SKM-1 treated with dmso at 0.1 percent for 144 hours (cell line): ENCODE results near the gene TEX13A.
"Not testable (repeated sequence)": the region's sequence is repeated elsewhere in the genome, so short reads cannot be mapped to it uniquely, and the experiment has no call there.

Experiments
- DNase-seq: peaks from one replicate; lab custom pipeline; 2025; ENCODE audit not compliant: unreplicated experiment; lab: John Stamatoyannopoulos, UW

The TEX13A gene

GRCh38 chrX:105220636-105221035, at the start of gene TEX13A:
Gene TEX13A (minus strand): TSS chrX:105220694. CDS start chrX:105220397, 297 bp downstream.
- DNase-seq, result no peak

GRCh38 chrX:105269386-105269785, 48.9 kb upstream of the TEX13A start:
- DNase-seq, result no peak

- no peak for DNase-seq
Measured at GRCh38 chrX:105267167-105267566, 46.7 kb upstream of the TEX13A start.

GRCh38 chrX:105266456-105266855, 46.0 kb upstream of the TEX13A start:
- DNase-seq, result no peak

DNA sequence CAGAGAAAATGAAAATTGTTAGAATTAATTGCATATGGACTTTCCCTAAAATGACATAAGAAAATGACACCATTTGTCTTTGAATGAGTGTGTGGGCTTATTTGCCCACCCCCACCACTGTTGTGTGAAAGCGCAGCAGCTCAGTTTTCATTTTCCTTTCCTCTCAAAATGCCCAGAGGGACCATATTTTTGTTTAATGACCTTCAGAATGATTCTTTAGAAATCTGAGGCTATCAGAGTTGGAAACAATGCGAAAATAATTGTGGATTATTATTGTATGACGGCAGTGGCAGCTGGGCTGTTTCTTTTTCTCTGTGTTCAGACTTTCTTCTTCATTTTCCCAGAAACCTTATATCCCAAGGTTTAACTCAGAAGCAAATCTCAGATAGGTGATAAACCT, 44.6 kb upstream of the TEX13A start:
- no peak for DNase-seq

GRCh38 chrX:105263801-105264200, 43.3 kb upstream of the TEX13A start:
- no peak for DNase-seq

GRCh38 chrX:105263171-105263570, 42.7 kb upstream of the TEX13A start:
- no peak for DNase-seq

DNA sequence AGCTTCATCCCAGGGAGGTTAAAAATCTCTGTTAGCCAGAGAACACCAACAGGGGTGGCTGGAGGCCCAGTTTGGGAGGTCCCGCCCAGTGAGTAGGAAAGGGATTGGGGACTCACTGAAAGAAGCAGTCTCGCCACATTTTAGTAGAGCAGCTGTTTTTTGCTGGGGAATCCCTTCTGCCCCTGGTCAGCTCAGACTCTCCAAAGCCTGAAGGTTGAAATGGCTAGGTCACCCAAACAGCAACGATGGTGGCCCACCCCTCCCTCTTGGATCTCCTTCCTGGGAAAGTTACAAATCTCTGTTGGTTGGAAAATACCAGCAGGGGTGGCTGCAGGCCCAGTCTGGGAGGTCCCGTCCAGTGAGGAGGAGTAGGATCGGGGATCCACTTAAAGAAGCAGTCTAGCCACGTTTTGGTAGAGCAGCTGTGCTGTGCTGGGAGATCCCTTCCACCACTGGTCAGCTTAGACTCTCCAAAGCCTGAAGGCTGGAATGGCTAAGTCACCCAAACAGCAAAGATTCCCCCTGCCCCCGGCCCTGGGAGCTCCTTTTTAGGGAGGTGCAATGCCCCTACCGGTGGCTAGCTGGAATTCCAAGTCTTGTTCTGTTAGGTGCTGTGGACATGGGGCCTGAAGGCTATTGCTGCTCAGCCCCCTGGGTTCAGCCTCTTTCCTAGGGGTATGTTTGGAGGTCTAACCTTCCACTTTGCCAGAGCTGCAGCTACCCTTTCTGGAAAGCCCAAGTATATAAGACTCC, 40.0 kb upstream of the TEX13A start:
- DNase-seq, result no peak

- DNase-seq, result no peak
Measured at GRCh38 chrX:105241056-105241455, 20.6 kb upstream of the TEX13A start.

- not testable (repeated sequence) for DNase-seq
Measured at GRCh38 chrX:105237407-105237806, 16.9 kb upstream of the TEX13A start.

- no peak for DNase-seq
Measured at GRCh38 chrX:105229146-105229545, 8.7 kb upstream of the TEX13A start.

DNA sequence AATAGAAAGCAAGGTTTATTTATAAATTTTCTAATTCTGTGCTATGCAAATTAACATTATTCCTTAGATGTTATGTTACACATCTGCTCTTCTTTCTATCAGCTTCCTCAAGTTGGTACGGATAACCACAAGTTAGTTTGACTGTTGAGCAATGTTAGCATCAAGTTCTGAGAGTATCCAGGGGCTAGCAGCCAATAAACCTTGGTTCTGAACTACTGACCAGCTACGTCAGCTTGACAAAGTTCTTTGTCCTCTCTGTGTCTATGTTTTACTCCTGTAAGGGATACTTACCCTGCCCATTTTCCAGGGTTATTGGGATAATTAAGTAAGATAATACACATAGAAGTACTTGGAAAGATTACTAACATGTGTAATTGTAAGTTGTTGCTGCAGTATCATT, 8.1 kb upstream of the TEX13A start:
- no peak for DNase-seq

DNA sequence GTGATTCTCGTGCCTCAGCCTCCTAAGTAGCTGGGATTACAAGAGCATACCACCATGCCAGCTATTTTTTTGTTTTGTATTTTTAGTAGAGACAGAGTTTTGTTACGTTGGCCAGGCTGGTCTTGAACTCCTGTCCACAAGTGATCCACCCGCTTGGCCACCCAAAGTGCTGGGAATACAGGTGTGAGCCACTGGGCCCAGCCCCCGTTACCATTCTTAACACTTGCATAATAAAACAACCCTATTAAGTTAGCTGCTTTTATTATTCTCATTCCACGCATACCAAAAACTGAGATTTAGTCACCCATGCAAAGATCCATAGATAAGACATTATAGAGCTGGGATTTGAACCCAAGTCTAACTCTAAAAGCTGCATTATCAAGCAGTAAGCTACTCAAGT, 6.0 kb upstream of the TEX13A start:
- no peak for DNase-seq

DNA sequence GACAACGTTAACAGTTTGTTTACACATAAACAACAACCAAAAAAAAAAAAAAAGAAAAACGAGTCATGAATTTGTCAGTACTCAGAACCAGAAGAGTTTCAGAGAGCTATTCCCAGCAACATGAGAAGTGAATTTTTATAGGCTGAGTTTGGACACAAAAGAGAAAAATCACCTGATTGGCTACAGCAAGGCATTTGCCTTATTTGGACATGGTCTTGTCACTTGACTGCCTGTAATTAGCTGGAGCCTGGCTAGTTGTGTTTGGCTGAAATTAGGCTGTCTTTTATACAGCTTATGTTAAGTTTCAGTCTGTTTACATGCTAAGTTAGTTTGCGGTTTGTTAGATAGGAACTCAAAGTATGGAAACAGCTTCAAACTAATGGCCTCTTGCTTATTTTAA, 880 bp upstream of the TEX13A start:
- DNase-seq, result no peak

DNA sequence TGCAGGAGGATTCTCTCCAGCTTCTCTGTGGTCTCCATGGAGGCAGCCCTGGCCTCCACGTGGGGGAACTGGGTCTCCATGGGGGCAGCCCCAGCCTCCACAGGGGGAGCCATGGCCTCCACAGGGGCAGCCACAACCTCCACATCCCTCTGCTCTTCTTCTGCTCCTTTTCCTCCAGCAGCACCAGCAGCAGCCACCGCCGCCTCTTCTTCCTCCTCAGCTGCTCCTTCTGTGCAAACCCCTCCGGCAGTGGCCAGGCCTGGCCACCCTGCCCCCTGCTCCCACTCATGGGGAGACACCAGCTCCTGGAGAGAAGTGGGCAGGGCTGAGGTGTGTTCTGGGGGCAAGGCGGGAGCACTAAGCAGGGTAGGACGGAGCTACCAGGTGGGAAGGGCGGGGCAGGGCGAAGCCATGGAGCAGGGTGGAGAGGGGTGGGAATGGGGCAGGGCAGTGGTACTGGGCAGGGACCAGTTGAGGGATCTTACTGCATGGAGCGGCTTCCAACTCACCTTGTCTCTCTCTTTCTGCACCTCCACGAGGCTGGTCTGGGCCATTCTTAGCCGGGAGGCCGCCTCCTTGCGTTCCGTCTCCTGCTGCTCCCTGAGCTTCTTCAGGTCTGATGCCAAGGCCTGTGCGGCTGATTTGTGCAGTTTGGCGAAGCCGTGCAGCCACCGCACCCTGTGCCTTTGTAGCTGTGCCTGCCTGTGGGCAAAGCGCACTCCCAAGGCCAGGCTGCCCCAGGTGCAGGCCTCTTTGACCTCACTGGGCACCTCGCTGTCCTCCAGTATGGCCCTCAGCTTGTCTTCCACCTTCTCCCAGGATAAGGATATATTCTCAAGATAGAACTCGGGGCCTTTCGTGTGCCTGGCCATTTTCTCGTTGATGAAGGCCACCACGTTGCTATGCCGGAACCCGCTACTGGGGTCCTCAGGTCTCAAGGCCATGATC, 766 bp downstream of the TEX13A start:
- no peak for DNase-seq

DNA sequence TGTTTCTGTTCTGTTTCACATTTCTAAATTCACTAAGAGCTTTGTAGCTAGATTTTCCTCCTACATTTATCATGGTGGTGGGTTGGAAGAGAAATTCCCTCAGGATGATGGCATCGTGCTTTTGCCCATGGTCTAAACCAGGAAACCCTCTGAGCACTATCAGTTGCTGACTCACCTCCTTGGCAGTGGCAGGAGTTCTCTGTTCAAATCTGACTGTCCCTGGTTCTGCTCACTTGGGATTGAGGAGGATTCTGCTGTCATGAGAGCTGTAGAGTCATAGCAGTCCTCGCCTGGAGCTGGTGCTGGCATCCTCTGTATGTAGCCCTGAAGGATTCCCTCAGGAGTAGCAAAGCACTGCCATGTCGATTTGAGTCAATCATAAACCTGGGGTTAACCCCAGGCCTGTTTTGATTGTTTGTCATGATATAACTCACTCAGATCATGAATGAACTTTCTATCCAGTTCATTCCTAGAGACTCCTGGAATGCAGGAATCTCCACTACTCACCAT, 9.4 kb downstream of the TEX13A start:
- DNase-seq, result no peak

GRCh38 chrX:105210258-105210657, 10.2 kb downstream of the TEX13A start:
- no peak for DNase-seq

- DNase-seq, result no peak
Measured at GRCh38 chrX:105209406-105209805, 11.1 kb downstream of the TEX13A start.

GRCh38 chrX:105191878-105192277, 28.6 kb downstream of the TEX13A start:
- no peak for DNase-seq

GRCh38 chrX:105190252-105190853, 30.1 kb downstream of the TEX13A start:
- DNase-seq, result no peak

DNA sequence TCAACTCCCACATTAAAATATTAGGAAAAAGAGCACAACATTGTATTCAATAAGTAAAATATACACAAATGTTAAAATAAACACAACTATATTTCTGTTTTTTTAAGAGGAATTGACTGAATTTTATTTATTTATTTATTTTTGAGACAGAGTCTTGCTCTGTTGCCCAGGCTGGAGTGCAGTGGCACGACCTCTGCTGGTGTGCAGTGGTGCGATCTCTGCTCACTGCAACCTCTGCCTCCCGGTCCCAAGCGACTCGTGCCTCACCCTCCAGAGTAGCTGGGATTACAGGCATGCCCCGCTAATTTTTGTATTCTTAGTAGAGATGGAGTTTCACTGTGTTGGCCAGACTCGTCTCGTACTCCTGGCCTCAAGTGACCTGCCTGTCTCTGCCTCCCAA, 31.4 kb downstream of the TEX13A start:
- DNase-seq, result no peak
